HG02763 (cell line): ENCODE data around the gene TDRKH.

Experiments used
- ATAC-seq: cut with Tn5 transposase; IDR thresholded peaks from one replicate; pipeline ENCODE4 v1.9.1; 2021; ENCODE audit warnings: mild to moderate bottlenecking, moderate library complexity; ENCODE audit not compliant: unreplicated experiment

TDRKH gene

DNA sequence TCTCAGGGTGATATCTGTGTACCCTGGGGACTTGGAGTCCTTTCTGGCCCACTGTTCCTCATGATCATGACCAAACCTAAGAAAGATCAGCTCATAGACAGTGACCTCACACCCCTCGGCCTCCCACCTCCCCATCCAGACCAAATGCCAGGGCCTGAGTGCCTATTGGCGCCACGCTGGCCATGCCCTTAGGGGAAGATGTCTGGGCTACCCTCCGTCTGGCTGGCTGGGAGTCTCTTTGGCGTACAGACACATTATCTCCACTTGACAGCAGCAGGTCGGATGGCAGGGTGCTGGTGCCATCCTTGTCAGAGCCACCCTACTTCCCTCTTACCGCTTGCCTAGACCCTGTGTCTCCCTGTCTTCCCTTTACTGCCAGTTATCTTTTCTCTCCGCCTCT is 32.9 kb upstream of the TDRKH start:
- no peak for ATAC-seq

DNA sequence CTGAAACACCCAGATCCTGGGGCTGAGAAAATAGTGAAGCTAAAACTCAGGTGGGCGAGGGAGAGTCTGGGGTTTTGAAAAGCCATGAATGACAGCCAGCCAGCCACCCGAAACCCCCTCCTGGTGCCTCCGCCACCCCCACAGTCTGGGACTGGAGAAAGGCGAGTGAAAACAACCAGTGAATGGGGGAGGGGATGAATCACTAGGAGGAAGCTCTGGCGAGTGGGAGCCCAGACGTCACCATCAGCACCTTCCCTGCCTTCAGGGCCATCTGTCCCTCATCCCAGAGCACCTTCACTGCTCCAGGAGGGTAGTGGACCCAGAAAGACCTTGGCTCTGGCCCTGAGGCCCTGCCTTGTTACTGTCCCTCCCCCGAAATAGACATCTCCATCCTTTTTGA is 32.1 kb upstream of the TDRKH start:
- no peak for ATAC-seq

DNA sequence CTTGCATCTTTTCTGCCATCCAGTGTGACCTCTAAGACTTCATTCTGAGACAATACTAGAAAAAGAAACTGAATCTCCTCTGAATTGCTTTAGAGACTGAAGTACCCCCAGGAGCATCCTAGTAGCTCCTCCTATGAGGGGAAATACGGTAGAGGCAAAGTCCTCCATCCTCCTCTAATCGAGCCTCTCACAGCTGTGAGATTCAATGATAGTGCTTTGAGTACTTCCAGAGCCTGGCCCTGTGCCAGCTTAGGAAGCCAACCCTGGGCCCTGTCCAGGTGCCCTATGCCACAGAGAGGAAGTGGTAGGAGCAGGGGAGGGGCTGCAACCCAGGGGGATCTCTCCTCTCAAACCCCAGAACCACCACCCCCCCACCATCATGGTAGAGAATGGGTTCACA is 30.6 kb upstream of the TDRKH start:
- no peak for ATAC-seq

DNA sequence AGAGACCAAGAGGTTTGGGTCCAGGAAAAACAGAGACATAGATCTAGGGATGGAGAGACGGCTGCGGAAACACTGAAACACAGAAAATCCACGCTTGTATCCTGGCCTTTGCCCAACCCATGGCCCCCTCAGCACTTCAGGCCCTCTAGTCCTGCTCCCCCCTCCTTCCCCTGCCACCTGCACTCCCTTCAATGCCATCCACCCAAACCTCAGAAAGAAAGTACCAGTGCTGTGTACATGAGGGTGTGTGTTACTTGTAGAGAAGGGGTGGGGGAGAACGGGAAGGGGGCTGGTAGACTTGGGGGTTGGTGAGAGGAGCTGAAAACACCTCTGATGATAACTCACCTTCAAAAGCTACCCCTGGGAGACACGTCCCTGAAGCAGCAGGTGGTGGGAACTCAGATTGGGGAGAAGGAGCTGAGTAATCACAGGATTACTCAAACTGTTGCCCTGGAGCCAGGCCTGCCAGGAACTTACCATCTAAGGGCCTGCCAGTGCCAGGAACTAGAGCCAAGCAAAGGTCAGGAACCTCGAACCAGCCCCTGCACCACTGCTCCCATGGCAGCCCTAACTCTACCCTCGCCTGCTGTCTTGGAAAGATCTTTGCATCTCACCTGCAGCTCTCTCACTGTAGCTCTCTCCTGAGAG is 29.8 kb upstream of the TDRKH start:
- ATAC-seq: no peak

DNA sequence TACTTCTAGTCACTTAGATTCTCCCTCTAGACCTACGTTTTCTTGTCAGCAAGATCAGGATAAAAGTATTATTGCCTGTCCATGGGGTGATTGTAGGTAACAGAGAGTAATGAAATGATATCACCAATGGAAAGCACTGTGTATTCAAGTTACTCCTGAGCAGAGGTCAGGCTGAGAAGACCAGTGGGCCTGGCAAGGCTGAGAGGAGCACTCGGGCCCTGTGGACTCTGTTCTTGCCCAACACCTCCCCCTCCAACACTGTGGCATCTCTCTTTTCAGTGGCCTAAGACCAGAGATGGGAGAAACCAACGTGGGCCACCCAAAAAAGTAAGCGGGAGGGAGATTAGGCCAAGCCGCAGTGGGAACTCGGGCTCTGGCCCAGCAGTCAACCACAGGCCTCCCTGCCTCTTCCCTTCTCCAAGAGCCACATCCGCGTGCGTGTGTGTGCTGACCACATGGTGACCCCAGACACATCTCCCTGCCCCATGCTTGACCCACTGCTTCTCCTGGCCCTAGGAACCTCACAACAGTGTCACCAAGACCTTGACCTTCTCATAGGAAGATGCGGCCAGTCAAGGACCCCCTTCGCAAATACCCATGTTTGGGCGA is 29.0 kb upstream of the TDRKH start:
- ATAC-seq: no peak

DNA sequence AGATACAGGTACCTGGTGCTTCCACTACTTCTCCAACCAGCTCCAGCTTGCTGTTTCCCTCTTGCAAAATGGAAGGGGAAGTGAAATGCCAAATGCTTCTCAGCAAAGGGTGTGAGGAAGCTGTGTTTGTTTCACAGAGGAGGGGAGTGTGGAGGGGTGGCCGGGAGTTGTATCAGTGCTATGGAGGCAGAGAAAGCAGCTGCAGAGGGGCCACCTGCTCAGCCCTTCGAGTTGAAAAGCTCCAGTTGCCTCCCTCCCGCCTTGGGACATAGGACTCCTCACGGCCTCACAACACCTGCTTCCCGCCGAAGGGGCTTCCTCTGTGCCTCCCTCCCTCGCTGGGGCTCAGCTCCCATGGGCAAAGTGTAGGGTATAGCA is 27.0 kb upstream of the TDRKH start:
- no peak for ATAC-seq

DNA sequence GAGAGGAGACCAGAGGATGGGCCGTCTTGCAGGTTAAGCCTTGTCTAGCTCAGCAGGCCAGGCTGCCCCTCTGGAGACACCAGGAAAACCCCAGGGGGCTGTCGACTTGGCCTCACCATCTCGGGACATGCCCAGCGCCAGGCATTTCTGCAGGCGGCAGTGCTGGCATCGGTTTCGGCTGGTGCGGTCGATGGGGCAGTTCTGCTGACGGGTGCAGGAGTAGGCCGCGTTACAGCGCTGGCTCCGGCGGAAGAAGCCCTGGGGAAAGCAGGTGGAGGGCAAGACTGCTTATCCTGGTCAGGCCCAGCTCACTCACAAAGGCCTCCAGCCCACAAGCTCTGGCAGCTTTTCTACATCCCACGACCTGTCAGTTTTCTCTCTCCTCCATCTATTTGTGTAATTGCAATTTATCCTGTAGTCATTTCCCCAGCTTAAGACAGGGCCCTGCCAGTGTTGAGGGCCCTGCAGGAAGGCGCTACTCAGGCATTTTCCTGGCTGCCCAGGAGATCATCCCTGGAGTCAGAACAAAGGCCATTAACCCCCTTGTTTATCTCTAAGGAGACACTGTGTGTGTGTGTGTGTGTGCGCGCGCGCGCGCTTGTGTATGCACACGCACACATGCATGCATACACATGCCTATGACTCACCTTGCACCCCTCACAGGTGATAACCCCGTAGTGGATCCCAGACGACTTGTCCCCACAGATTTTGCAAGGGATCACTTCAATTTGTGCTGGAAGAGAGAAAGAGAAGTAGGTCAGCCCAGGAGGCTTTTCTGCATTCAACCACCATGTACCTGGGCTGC is 26.4 kb upstream of the TDRKH start:
- ATAC-seq: no peak

DNA sequence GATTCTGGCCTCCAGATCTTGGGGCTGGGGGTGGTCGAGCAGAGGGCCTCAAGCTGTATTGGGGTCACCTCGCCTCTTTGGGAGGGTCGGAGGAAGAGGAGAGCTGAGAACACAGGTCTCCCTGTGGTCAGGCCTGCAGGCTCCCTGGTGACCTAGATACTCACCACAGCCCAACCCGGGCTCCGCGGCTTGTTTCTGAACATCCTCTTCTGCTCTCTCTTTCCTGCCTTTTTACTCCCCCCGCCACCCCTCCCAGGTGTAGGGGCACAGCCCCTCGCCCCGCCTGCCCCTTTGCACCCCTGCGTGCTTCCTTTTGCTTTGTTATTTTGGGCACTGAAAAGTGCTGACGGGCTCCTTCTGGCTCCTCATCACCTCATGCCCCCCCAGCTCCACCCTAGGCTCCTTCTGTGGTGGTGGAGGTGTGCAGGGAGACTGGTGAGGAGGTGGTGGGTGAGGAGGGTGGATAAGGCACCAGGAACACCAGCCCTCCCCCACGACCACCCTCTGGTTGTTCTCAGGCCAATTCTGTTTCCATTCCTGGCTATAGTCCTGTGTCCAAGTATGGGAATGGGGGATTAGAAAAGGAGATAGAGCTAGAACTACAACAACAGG is 25.5 kb upstream of the TDRKH start:
- ATAC-seq: no peak

DNA sequence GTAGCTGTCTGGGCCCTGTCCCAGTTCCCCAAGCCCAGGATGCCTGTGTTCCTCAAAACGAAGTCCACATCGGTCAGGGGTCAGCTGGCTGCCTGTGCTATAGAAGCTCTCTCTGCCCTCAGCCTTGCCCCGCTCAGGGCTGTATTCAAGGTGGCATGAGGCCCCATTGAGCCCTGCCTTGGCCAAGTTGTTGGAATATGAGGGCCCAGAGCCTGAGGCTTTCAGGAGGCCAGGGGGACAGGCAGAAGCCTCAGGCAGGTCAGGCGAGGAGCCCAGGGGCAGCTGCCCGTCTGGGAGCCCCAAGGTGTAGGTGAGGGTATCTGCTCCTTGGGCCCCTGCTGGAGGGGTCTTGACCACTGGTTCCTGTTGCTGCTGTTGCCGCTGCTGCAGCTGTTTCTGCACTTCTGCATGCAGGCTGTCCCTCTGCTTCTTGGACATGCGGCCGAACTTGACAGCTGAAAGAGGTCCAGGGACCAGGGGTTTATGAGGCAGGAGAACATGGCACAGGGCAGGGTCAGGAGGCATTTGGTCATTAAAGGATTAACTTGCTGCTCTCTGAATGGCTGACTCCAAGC is 24.8 kb upstream of the TDRKH start:
- ATAC-seq: no peak

DNA sequence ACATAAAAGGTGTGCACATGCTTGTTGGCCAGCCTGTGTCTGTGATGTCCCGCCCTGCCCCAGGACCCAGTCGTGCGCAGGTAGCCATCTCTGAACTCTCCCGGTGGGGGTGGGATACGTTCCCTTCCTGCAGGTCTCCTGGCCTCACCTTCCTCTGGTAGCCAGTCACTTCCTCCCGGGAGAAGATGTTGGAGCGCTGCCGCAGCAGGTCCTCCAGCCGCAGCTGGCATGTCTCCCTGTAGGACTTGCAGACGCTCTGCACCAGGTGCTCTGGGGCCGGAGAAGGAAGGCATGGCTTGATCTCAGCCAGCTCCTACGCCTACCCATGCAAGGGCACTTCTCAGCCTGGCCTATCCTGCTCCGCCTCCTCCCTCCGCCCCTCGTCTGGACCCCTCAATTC is 24.1 kb upstream of the TDRKH start:
- ATAC-seq: no peak

DNA sequence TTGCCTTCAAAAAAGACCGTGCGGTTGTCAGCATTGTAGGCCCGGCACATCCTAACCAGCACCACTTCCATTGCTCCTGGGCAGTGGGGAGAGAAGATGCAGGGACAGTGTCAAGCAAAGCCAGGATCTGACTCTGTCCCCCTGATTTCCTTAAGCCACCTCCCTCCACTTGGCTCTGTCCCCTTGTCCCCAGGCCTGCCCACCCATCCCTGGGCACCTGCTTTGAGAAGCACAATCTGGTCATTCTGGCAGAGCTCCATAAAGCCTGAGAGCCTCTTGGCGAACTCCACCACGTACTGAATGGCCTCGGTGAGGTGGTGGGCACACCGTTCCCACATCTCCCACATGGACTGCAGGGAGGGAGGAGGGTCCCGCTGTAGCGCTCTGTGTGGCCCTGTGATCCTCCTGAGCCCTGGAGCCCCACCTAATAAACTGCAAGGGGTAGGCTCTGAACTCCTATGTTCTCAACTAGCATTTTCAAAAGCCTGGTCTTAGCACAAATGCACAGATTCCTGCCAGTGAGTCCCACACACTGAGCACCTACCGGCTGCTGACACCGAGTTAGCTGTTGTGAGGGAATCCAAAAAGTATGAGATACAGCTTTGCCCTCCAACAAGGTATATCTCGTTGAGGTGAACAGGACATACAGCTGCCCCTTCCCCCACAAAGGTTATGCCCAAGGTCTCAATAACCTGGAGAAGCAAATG is 23.1 kb upstream of the TDRKH start:
- no peak for ATAC-seq

DNA sequence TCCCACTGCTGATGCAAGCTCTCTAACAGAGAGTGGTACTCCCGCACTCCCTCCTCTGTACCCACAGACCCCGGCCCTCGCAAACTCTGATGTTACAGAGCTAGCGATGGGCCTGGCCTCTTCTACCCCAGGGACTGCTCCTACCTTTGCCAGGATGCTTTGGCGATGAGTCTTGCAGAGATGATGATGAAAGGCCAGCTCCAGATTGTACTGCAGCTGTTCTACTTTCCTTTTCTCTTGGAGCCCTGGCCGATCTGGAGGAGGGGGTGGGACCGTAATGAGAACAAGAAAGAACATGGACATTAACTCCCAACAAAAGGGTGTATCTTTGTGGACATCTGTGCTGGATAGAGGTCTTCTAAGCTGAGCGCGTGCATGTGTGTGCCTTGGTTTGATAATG is 20.9 kb upstream of the TDRKH start:
- ATAC-seq: no peak

DNA sequence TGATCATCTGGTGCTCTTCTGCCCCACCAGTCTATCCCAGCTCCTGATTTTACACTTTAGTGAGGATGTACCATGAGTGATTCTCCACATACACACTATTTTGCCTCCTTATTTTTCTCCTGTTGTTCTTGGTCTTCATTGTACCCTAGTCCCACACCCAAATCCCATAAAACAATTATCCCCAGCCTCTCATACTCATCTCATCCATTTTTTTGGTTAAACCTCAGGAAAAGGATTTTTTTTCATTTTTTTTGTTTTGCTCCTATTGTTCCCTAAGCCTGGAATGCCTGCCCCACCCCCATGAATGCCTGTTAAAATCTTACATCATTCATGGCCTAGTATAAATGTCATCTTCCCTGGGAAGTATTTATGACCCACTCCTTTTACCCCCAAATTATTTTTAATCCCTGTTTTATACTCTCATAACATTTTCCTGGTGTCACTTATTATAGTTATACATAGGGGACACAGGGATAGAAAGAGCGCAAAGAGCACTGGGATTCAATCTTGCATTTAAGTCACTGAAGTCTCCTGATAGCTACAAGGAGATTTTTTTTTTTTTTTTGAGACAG is 19.8 kb upstream of the TDRKH start:
- no peak for ATAC-seq

DNA sequence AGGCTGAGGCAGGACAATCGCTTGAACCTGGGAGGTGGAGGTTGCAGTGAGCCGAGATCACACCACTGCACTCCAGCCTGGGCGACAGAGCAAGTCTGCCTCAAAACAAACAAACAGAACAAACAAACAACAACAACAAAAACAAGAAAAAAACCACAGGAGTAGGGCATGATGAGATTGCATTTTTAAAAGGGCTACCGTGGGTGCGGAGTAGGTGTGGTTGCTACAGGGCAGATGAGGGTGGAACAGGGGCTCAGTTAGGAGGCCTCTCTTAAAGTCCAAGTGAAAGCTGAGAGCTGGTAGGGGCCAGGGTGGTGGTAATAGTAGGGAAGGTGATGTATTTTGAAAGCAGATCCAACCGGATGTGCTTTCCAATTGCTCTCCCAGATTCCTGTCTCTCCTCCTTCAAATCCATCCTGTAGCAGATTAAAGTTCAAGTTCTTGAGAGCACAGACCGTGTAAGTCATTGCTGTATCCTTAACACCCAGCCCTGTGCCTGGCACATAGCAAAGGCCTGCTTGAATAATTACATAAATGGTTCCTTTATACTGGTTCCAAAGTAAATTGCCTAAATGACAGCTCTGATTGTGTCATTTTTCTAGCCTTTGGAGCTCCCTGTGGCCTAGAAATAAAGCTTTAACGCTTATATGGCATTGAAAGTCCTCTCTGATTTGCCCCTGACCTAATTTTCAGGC is 19.1 kb upstream of the TDRKH start:
- no peak for ATAC-seq

DNA sequence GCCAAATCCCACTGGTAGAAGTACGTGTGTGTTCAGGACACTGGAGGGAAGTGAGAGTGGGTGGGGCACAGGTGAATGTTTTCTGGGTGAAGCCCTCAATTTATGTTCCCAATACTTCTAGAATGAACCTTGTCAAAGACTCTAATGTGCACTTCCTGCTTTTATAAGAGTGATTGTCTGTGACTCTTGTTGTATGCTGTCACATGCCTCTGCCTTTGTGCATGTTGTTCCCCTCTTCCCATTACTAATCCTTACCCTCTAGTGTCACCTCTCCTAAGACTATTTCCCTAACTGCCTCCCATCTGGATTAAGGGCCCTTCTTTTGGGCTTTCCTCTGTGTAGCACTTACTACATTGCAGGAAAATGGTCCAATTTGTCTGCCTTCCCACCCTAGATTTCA is 17.5 kb upstream of the TDRKH start:
- ATAC-seq: no peak

DNA sequence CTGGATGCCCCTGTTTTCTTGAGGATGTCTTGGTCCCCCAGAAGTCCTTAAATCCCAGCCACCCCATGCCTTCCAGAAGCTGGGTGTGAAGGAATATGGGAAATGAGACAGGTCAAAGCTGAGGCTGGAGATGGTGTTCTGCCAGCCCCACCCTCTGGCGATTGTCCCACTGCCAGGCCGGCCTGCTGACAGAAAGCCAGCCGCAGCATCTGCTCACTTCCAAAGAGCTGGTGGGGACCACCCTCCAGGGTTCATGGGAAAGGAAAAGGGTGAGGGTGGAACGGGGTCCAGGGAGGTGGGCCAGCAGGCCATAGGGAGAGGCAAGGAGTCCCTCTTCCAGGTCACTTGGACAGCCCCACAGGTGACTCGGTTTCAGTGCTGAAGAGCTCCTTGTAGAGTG is 16.8 kb upstream of the TDRKH start:
- no peak for ATAC-seq

DNA sequence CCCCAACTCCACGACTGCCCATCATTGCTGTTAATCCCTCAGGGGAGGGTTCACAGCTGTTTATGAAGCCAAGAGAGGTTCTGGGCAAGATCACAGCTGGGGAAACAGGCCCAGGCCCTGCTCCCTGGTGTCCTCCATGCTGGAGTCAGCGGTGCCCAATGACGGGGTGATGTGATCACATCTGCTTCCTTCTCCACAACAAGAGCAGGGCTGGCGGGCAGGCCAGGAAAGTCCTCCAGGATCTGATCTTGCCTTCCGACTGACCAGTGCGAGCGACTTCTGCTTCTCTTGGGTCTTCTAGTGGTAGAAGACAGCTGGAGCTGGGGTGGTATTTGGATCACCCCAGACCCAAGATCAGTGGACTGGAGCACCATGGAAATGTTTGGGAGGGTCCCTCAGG is 15.9 kb upstream of the TDRKH start:
- no peak for ATAC-seq

DNA sequence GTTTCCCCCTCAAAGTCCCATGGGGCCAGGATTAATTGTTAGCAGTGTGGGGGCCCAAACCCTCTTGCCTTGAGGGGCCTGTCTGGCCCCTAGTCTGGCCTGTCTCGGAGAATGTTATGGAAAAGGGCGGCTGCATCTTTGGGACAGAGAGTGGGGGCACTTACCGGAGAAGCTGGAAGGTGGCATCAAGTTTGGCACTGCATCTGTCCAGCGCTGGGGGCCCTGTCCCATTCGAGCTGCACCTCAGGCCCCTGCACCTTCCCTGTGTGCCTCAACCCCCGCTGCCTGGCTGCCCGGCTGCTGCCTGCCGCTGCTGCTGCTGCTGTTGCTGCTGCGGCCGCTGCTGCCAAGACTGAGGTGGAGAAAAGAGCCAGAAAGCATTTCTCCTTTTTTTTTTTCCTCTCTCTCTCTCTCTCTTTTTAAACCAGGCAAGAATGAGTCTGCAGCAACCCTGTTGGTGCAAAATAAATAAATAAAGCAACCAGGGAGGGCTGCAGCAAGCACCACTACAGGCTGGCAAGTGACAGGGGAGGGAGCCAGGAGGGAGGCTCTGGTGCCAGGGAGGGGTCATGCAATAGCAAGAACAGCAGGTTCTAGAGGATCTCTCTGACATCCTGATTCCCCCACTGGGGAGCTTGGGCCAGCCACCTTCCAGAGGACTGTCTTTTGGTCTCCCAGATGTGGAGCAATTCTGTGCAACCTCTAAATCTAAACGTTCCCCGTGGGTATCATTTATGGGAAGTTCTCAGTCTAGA is 14.9 kb upstream of the TDRKH start, which contains the start of gene LINGO4:
Gene LINGO4 (minus strand): TSS at position 354 of the 755 bp plus-strand sequence. CDS start 2,715 bp downstream, outside the sequence.
- no peak for ATAC-seq

DNA sequence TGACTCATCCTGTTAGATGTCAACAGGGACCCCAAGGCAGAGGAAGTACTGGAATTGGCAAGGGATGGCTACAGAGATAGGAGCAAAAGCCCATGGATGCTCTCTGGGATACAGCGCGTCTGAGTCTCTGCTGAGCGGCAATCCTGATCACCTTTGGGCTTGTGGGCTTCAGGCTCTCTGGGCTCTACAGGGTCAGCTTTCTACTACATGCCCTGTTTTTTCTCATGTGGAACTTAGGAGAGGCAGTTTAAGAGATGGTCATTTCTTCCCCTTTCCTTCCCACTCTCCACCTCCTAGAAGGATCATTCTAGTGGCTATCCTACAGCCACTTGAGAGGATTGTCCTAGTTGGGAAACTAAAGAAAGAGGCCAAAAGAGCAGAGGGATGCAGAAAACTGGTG is 13.6 kb upstream of the TDRKH start:
- no peak for ATAC-seq
